PC-3 (cell line): Measurements from ENCODE around the gene SF3B2. TPM values are rescaled to one million over a fixed set of nuclear protein-coding genes. Genes with fewer than 3 reads are reported as not detected.
A peak's percentile ranks its signal among the peaks of the same experiment; 100 is the strongest.
"Not testable (repeated sequence)": the region's sequence is repeated elsewhere in the genome, so short reads cannot be mapped to it uniquely, and the experiment has no call there.

Source experiments
- ATAC-seq: fragments of 200-7000 bp; cut with Tn5 transposase; 2 replicates; pipeline ENCODE4 v1.9.1; 2020; ENCODE audit warnings: mild to moderate bottlenecking, moderate library complexity
- BruUV-seq: library from RNA; stranded (reverse); fragments of 400-500 nt; replicated peaks from 2 replicates; lab custom pipeline; 2021; lab: Mats Ljungman, UMichigan
- CTCF ChIA-PET: fragments of 300-600 bp; sonication (Branson Sonifier 250); formaldehyde crosslinking; loops from one replicate; lab custom pipeline; 2022; ENCODE audit warnings: antibody characterized with exemption; lab: Charles Lee
- POLR2A ChIA-PET: fragments of 300-600 bp; sonication (Branson Sonifier 250); formaldehyde crosslinking; loops from one replicate; lab custom pipeline; 2022; ENCODE audit warnings: antibody characterized with exemption; ENCODE audit not compliant: unreplicated experiment; lab: Charles Lee
- DNase-seq: peaks from one replicate; pipeline ENCODE4 v3.0.0-alpha.2; 2015
- H2AFZ ChIP-seq: fragments of 300-600 bp; sonication (generic); 2 replicates; pipeline ENCODE4 v1.6.0; 2016; ENCODE audit warnings: antibody characterized with exemption, low read length
- H3F3A ChIP-seq: fragments of 300-600 bp; sonication (generic); one replicate; pipeline ENCODE4 v1.6.0; 2017; ENCODE audit warnings: antibody characterized with exemption, low read length, control low read depth, mild to moderate bottlenecking; ENCODE audit not compliant: unreplicated experiment
- H3K27ac ChIP-seq: fragments of 300-600 bp; sonication (generic); 2 replicates; pipeline ENCODE4 v1.5.1; 2016; ENCODE audit warnings: mild to moderate bottlenecking, low read length
- H3K27me3 ChIP-seq: fragments of 300-600 bp; sonication (generic); 2 replicates; pipeline ENCODE4 v1.6.1; 2016; ENCODE audit warnings: low read length, mixed read lengths
- H3K36me3 ChIP-seq: fragments of 300-600 bp; sonication (generic); 2 replicates; pipeline ENCODE4 v1.6.1; 2016; ENCODE audit warnings: low read depth, mixed run types, low read length, mixed read lengths
- H3K4me1 ChIP-seq: fragments of 300-600 bp; sonication (generic); 2 replicates; pipeline ENCODE4 v1.5.1; 2016; ENCODE audit warnings: low read length; ENCODE audit not compliant: insufficient read depth
- H3K4me2 ChIP-seq: fragments of 300-600 bp; sonication (generic); 2 replicates; pipeline ENCODE4 v1.6.0; 2016; ENCODE audit warnings: low read length
- H3K4me3 ChIP-seq: fragments of 300-600 bp; sonication (generic); 2 replicates; pipeline ENCODE4 v1.5.1; 2016; ENCODE audit warnings: mild to moderate bottlenecking, low read length, mixed read lengths
- H3K79me2 ChIP-seq: fragments of 300-600 bp; sonication (generic); 2 replicates; pipeline ENCODE4 v1.6.1; 2017; ENCODE audit warnings: low read length, mixed read lengths
- H3K9ac ChIP-seq: fragments of 300-600 bp; sonication (generic); 2 replicates; pipeline ENCODE4 v1.6.0; 2016; ENCODE audit warnings: mild to moderate bottlenecking, low read length
- H3K9me2 ChIP-seq: fragments of 300-600 bp; sonication (generic); replicated peaks from 2 replicates; pipeline ENCODE4 v1.6.1; 2016; ENCODE audit warnings: mixed run types, low read length, mixed read lengths
- H3K9me3 ChIP-seq: fragments of 300-600 bp; sonication (generic); 2 replicates; pipeline ENCODE4 v1.6.1; 2016; ENCODE audit warnings: low read length, mixed read lengths
- H4K20me1 ChIP-seq: fragments of 300-600 bp; sonication (generic); 2 replicates; pipeline ENCODE4 v1.6.1; 2016; ENCODE audit warnings: low read length, mixed read lengths
- EZH2 ChIP-seq: fragments of 300-600 bp; sonication (generic); IDR thresholded peaks from one replicate; pipeline ENCODE4 v1.6.1; 2017; ENCODE audit warnings: antibody characterized with exemption, mild to moderate bottlenecking, low read length; ENCODE audit not compliant: unreplicated experiment
- EZH2phosphoT487 ChIP-seq: fragments of 300-600 bp; sonication (generic); IDR thresholded peaks from 2 replicates; pipeline ENCODE4 v1.6.1; 2018; ENCODE audit warnings: mild to moderate bottlenecking, antibody characterized with exemption, low read length, borderline replicate concordance
- intact Hi-C: fragments of 100-400 bp; cut with micrococcal nuclease; formaldehyde crosslinking; loops from 2 replicates; pipeline ENCODE4 v1.9.0; 2023
- total RNA-seq: library from RNA; depleted of rRNA; stranded (reverse); fragments of >200 nt; gene quantifications from 2 replicates; pipeline ENCODE4 v1.2.3, GENCODE V29; 2014
- TF ChIP-seq, protein P1 (sequence below): fragments of 300-600 bp; sonication (generic); conservative IDR thresholded peaks from 2 replicates; pipeline ENCODE4 v1.5.1; 2017; ENCODE audit warnings: antibody characterized with exemption, low read depth, mild to moderate bottlenecking, low read length

SF3B2 gene
- total RNA-seq, 1 experiment from 2014 or later: 241 TPM

DNA sequence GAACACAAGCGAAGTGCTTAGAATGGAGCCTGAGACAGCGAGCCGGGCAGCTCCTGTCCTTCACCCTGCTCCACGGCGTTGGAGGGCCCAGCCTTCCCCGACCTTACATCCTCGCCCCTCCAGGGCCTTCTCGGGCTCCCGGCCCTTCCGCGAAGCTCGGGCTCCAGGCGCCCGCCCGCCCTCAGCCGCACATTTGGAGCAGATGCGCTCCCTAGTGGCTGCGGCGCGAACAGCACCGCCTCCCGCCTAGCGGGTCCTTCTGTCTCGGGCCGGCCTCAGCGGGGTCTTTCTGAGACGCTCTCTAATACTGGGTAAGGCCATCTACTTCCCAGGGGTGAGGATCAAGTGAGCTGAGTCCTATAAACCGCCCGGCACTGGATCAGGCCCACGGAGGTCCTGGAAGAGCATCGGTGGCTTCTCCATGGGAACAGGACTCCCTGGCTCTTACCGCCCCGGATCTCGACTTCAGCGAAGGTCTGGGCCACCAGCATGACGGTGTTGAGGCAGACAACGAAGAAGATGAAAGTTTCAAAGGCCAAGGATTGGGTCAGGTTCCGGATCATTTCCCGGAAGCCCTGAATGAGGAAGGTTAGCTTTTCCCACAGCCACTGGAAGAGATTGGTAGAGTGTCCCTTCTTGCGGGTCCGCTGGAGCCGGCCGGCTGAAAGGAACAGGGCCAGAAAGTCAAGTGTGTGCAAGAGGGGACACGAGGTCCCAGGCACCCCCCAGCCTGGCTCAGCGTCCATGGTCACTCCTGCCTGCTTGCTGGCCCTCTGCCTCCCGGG is 29.6 kb upstream of the SF3B2 start:
- Histone ChIP-seq H3K36me3 (no peaks in the 10 kb centered on the region), H3K9ac (no peak overlapping the region; the same call in 1 of the 2 replicates), H3K4me3 (peak overlapping the region; percentile 51), H2AFZ (peak overlapping the region; percentile 72), H3K4me1 (peaks cover 24% of the 10 kb centered on the region), H3K4me2 (peak overlapping the region; percentile 82), H3K9me2 (no peaks in the 10 kb centered on the region), H3K27me3 (no peaks in the 10 kb centered on the region), H3K9me3 (no peaks in the 10 kb centered on the region), H3K27ac (no peak overlapping the region), H3F3A (no peaks in the 10 kb centered on the region), H3K79me2 (no peaks in the 10 kb centered on the region), H4K20me1 (no peaks in the 10 kb centered on the region)
- intact Hi-C loops: no loop called here
- POLR2A ChIA-PET: interaction anchor here (0.6 kb wide), 1 partner anchor 20 kb away, joined by 3 read pairs; no protein-coding TSS in a partner anchor
- ATAC-seq: peak; percentile 75
- DNase-seq: peak; percentile 84
- CTCF ChIA-PET: interaction anchor here (0.5 to 0.7 kb wide), 4 partner anchors 23 to 747 kb away, joined by 3 to 16 read pairs (median 4); partner anchors contain the start of gene EHBP1L1
- TF ChIP-seq EZH2phosphoT487 (no peak), EZH2 (no peak)
- TF ChIP-seq, protein P1, sequence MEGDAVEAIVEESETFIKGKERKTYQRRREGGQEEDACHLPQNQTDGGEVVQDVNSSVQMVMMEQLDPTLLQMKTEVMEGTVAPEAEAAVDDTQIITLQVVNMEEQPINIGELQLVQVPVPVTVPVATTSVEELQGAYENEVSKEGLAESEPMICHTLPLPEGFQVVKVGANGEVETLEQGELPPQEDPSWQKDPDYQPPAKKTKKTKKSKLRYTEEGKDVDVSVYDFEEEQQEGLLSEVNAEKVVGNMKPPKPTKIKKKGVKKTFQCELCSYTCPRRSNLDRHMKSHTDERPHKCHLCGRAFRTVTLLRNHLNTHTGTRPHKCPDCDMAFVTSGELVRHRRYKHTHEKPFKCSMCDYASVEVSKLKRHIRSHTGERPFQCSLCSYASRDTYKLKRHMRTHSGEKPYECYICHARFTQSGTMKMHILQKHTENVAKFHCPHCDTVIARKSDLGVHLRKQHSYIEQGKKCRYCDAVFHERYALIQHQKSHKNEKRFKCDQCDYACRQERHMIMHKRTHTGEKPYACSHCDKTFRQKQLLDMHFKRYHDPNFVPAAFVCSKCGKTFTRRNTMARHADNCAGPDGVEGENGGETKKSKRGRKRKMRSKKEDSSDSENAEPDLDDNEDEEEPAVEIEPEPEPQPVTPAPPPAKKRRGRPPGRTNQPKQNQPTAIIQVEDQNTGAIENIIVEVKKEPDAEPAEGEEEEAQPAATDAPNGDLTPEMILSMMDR: peak; percentile 98
- TSS peak; percentile 30 for BruUV-seq

DNA sequence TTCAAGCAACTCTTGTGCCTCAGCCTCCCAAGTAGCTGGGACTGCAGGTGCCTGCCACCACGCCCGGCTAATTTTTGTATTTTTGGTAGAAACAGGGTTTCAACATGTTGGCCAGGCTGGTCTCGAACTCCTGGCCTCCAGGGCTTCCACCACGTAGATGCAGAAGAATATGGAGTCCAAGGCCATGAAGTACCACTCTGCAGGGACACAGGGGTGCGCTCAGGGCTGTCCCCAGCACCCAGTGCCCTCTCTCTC is 29.1 kb upstream of the SF3B2 start:
- H2AFZ ChIP-seq, H3F3A ChIP-seq, intact Hi-C loops, POLR2A ChIA-PET, H3K4me3 ChIP-seq, H3K4me2 ChIP-seq, H3K27me3 ChIP-seq, H3K9ac ChIP-seq, CTCF ChIA-PET, DNase-seq, BruUV-seq, H3K9me2 ChIP-seq, H3K79me2 ChIP-seq, H3K9me3 ChIP-seq, H4K20me1 ChIP-seq, ATAC-seq, H3K27ac ChIP-seq, H3K36me3 ChIP-seq: not testable (repeated sequence)
- H3K4me1 ChIP-seq: peaks cover 24% of the 10 kb centered on the region

DNA sequence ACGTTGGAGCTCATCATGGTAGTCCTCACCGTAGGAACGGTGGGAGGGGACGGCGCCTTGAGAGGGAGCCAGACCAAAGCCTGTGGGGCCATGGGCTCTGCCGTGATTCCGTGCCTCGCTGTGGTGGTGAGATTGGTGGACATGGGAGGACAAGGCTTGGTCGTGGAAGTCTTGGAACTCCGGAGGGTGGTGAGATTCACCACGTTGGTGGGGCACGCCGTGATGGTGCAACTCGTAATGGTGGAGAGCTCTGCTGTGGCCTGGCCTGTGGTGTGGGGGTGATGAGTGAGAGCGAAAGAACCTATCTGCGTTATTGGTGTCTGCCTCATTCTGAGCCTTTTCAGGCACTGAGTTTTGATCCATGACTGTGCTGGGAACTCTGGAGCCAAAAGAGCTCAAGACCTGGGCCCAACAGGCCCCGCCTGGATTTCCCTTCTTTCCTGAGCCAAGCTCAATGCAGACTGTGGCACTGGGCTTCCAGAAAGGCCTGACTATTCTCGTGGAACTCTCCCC is 26.1 kb upstream of the SF3B2 start, which contains the start of gene CATSPER1:
Gene CATSPER1, minus strand, starts transcription at position 463 of the 513 bp plus-strand sequence. Its CDS starts 100 bp downstream, at position 363.
- BruUV-seq: no TSS peak
- Histone ChIP-seq H3K4me3 (no peak within 1 kb of the TSS), H3K36me3 (no peaks in the 10 kb centered on the region), H2AFZ (no peak within 1 kb of the TSS), H3K79me2 (no peaks in the 10 kb centered on the region), H3K9me2 (no peaks in the 10 kb centered on the region), H3K4me2 (no peak within 1 kb of the TSS), H4K20me1 (no peaks in the 10 kb centered on the region), H3F3A (no peaks in the 10 kb centered on the region), H3K9ac (no peak within 1 kb of the TSS), H3K27me3 (no peaks in the 10 kb centered on the region), H3K9me3 (no peaks in the 10 kb centered on the region), H3K4me1 (peaks cover 17% of the 10 kb centered on the region), H3K27ac (no peak within 1 kb of the TSS)
- intact Hi-C loops: no loop called here
- TF ChIP-seq EZH2phosphoT487 (no peak), EZH2 (no peak)
- TF ChIP-seq, protein P1: no peak
- ChIA-PET POLR2A (no interaction called here), CTCF (no interaction called here)
- no peak for ATAC-seq
- no peak for DNase-seq
